Effector memory CD4-positive, alpha-beta T cell (primary cell): ENCODE measurements around the gene GSTP1.
"Not testable (repeated sequence)": the region's sequence is repeated elsewhere in the genome, so short reads cannot be mapped to it uniquely, and the experiment has no call there.

Experiments used
- DNase-seq, 3 donors: peaks; one replicate each; pipeline ENCODE4 v3.0.0-alpha.2; 2020
- H3K27ac ChIP-seq: 2 replicates; pipeline ENCODE4 v1.7.0; 2013; ENCODE audit warnings: mild to moderate bottlenecking, low read length, moderate library complexity; ENCODE audit not compliant: insufficient read depth, poor library complexity, severe bottlenecking
- H3K27me3 ChIP-seq: replicated peaks from 2 replicates; pipeline ENCODE4 v1.7.0; 2013; ENCODE audit warnings: mild to moderate bottlenecking, low read length; ENCODE audit not compliant: insufficient read depth, control insufficient read depth, poor library complexity, severe bottlenecking
- H3K36me3 ChIP-seq: 2 replicates; pipeline ENCODE4 v1.7.0; 2013; ENCODE audit warnings: mild to moderate bottlenecking, low read length, moderate library complexity; ENCODE audit not compliant: control insufficient read depth, insufficient read depth
- H3K4me1 ChIP-seq: 2 replicates; pipeline ENCODE4 v1.7.0; 2013; ENCODE audit warnings: low read length, mild to moderate bottlenecking; ENCODE audit not compliant: control insufficient read depth, insufficient read depth, poor library complexity, severe bottlenecking
- H3K4me3 ChIP-seq: 2 replicates; pipeline ENCODE4 v1.7.0; 2013; ENCODE audit warnings: low read length, low read depth, mild to moderate bottlenecking; ENCODE audit not compliant: insufficient read depth, poor library complexity, severe bottlenecking
- H3K9me3 ChIP-seq: 2 replicates; pipeline ENCODE4 v1.7.0; 2013; ENCODE audit warnings: mild to moderate bottlenecking, low read length, moderate library complexity; ENCODE audit not compliant: control insufficient read depth

The GSTP1 gene

GRCh38 chr11:67619683-67620618, 36.3 kb downstream of the GSTP1 start:
- not testable (repeated sequence) for H3K4me1 ChIP-seq, H3K4me3 ChIP-seq, H3K36me3 ChIP-seq, H3K27me3 ChIP-seq, H3K27ac ChIP-seq, H3K9me3 ChIP-seq, DNase-seq

- not testable (repeated sequence) for DNase-seq, H3K36me3 ChIP-seq, H3K4me1 ChIP-seq, H3K27me3 ChIP-seq, H3K9me3 ChIP-seq, H3K27ac ChIP-seq, H3K4me3 ChIP-seq
Observed at GRCh38 chr11:67620621-67621020, 37.0 kb downstream of the GSTP1 start.

- H3K36me3 ChIP-seq, DNase-seq, H3K27me3 ChIP-seq, H3K27ac ChIP-seq, H3K9me3 ChIP-seq, H3K4me3 ChIP-seq, H3K4me1 ChIP-seq: not testable (repeated sequence)
Observed at GRCh38 chr11:67621928-67622327, 38.3 kb downstream of the GSTP1 start.

GRCh38 chr11:67622905-67623304, 39.3 kb downstream of the GSTP1 start:
- not testable (repeated sequence) for DNase-seq, H3K36me3 ChIP-seq, H3K9me3 ChIP-seq

GRCh38 chr11:67623795-67624194, 40.2 kb downstream of the GSTP1 start:
- H3K27ac ChIP-seq, H3K36me3 ChIP-seq, H3K4me3 ChIP-seq, H3K9me3 ChIP-seq, H3K27me3 ChIP-seq, DNase-seq, H3K4me1 ChIP-seq: not testable (repeated sequence)

More at GRCh38 chr11:67622905-67623304, 39.3 kb downstream of the GSTP1 start:
- not testable (repeated sequence) for H3K4me1 ChIP-seq, H3K27ac ChIP-seq, H3K4me3 ChIP-seq, H3K27me3 ChIP-seq

- H3K27me3 ChIP-seq, H3K27ac ChIP-seq, H3K9me3 ChIP-seq, DNase-seq, H3K36me3 ChIP-seq, H3K4me3 ChIP-seq: not testable (repeated sequence)
- peaks cover 10% of the 10 kb centered on the region for H3K4me1 ChIP-seq
Observed at GRCh38 chr11:67626131-67626833, 42.7 kb downstream of the GSTP1 start.

GRCh38 chr11:67626970-67627369, 43.4 kb downstream of the GSTP1 start:
- no peak for DNase-seq
- no peaks in the 10 kb centered on the region for H3K36me3 ChIP-seq
- no peaks in the 10 kb centered on the region for H3K9me3 ChIP-seq
- H3K27ac ChIP-seq: no peak overlapping the region
- peaks cover 10% of the 10 kb centered on the region for H3K4me1 ChIP-seq
- no peaks in the 10 kb centered on the region for H3K27me3 ChIP-seq
- H3K4me3 ChIP-seq: no peak overlapping the region

GRCh38 chr11:67627441-67627811, 43.8 kb downstream of the GSTP1 start:
- H3K9me3 ChIP-seq: no peaks in the 10 kb centered on the region
- peaks cover 10% of the 10 kb centered on the region for H3K4me1 ChIP-seq
- DNase-seq: no peak
- H3K36me3 ChIP-seq: no peaks in the 10 kb centered on the region
- H3K4me3 ChIP-seq: no peak overlapping the region
- H3K27ac ChIP-seq: no peak overlapping the region
- H3K27me3 ChIP-seq: no peaks in the 10 kb centered on the region

- Histone ChIP-seq H3K27ac (no peak overlapping the region), H3K4me3 (no peak overlapping the region), H3K4me1 (peaks cover 10% of the 10 kb centered on the region), H3K36me3 (no peaks in the 10 kb centered on the region), H3K27me3 (no peaks in the 10 kb centered on the region), H3K9me3 (no peaks in the 10 kb centered on the region)
- no peak for DNase-seq
Observed at GRCh38 chr11:67627812-67628624, 44.4 kb downstream of the GSTP1 start.
